Measurements from ENCODE around the gene NGEF. TPM values are rescaled to one million over a fixed set of nuclear protein-coding genes. Genes with fewer than 3 reads are reported as not detected.

NGEF gene
- total and polyA plus RNA-seq, 8 donors = 2.6 to 30.9 (median 5.9) TPM

DNA sequence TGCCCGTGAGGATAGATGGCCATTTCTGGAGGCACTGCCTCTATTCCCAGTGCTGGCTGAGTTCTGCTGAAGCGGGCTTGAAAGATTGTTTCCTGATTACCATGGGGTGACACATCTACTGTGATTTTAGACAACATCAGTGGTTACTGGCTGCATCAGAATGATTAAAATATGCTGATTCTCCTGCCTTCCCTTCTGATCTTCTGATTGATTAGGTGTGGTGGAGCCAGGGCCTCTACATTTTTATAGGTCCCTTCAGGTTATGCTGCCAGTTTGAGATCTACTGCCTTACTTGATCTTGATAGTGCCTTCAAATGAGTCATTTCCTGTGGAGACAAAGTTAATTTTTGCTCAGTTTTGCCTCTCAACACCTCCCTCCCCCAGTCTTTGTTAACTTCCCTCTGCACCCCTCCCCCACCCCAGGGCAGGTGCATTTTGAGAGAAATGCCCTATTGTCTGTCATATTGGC, 174.6 kb downstream of the NGEF start:
- DNase-seq = peak in 1 of 2 donors; percentile 48
- intact Hi-C loops (cut with DNase I; ENCODE audit: low total_unique reads) = no loop called here
- 48 to 73% (median 65%) methylated on average over 2 of the region's 2 CpGs for WGBS, 5 donors
- Histone ChIP-seq H3K9me3 (no peaks in the 10 kb centered on the region), H3K36me3 (peaks cover 35 to 86% (median 84%) of the 10 kb centered on the region in 4 donors), H3K27me3 (no peaks in the 10 kb centered on the region), H3K4me3 (no peak overlapping the region), H3K4me1 (peaks cover 7 to 49% (median 28%) of the 10 kb centered on the region in 4 donors), H3K27ac (peak overlapping the region in 2 of 5 donors; percentile 43 to 66)
- TF ChIP-seq EP300 (IDR thresholded peaks at IDR 0.05) = no peak
- TF ChIP-seq POLR2AphosphoS5 (IDR thresholded peaks at IDR 0.05) = no peak
- TF ChIP-seq POLR2A (IDR thresholded peaks at IDR 0.05) = no peak
- TF ChIP-seq, protein P1, sequence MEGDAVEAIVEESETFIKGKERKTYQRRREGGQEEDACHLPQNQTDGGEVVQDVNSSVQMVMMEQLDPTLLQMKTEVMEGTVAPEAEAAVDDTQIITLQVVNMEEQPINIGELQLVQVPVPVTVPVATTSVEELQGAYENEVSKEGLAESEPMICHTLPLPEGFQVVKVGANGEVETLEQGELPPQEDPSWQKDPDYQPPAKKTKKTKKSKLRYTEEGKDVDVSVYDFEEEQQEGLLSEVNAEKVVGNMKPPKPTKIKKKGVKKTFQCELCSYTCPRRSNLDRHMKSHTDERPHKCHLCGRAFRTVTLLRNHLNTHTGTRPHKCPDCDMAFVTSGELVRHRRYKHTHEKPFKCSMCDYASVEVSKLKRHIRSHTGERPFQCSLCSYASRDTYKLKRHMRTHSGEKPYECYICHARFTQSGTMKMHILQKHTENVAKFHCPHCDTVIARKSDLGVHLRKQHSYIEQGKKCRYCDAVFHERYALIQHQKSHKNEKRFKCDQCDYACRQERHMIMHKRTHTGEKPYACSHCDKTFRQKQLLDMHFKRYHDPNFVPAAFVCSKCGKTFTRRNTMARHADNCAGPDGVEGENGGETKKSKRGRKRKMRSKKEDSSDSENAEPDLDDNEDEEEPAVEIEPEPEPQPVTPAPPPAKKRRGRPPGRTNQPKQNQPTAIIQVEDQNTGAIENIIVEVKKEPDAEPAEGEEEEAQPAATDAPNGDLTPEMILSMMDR (IDR thresholded peaks at IDR 0.05) = no peak

DNA sequence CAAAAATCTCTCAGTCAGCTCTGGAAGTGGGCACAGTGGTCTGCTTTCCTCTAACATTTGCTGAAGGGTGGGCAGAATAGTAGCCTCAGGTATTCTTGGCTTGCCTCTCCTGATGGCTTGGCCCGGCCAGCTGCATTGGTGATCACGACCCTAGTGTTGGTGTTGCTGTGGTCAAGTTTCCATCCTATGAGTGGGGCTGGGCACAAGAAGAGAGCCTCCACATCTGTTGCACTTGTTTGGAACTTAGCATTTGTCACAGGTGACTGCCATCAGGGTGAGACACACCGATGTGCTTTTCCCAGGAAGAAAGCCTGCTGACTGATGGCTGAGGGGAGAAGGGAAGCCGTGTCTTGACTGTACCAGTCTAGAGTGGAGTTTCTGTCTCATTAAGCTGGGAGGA, 176.1 kb downstream of the NGEF start:
- Histone ChIP-seq H3K4me1 (peaks cover 7 to 49% (median 28%) of the 10 kb centered on the region in 4 donors), H3K9me3 (no peaks in the 10 kb centered on the region), H3K27me3 (no peaks in the 10 kb centered on the region), H3K4me3 (no peak overlapping the region), H3K36me3 (peaks cover 41 to 89% (median 85%) of the 10 kb centered on the region in 4 donors), H3K27ac (no peak overlapping the region)
- 86 to 96% (median 93%) methylated on average over 3 to 4 of the region's 4 CpGs for WGBS, 5 donors
- TF ChIP-seq POLR2AphosphoS5 (IDR thresholded peaks at IDR 0.05) = no peak
- TF ChIP-seq POLR2A (IDR thresholded peaks at IDR 0.05) = no peak
- no peak for TF ChIP-seq EP300 (IDR thresholded peaks at IDR 0.05)
- TF ChIP-seq, protein P1 (IDR thresholded peaks at IDR 0.05) = no peak
- no peak for DNase-seq
- intact Hi-C loops (cut with DNase I; ENCODE audit: low total_unique reads) = no loop called here

DNA sequence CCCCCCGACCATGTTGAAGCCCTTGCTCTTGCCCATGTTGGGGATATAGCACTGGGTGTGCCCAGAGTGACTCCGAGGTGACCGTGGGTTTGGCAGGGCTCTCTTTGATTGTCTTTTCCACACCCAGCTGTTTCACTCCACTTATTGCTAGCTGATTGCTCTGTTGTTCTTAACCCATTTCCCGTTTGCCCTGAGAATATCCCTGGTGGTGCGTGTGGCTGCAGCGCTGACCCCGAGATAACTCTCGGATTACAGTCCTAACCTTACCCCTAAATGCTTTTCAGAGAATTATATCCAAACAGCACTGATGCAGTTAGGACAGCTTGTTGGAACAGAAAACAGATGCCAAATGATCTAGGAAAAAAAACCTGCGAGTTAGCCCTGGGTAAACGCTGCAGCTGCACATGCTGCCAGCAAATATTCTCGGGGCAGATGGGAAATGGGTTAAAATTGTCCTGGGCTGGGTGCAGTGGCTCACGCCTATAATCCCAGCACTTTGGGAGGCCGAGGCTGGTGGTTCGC, 177.3 kb downstream of the NGEF start:
- peak in 1 of 2 donors; percentile 7 for DNase-seq
- 37 to 55% (median 44%) methylated on average over 14 of the region's 14 CpGs for WGBS, 5 donors
- H3K4me1 ChIP-seq = peaks cover 7 to 49% (median 28%) of the 10 kb centered on the region in 4 donors
- no peaks in the 10 kb centered on the region for H3K9me3 ChIP-seq
- H3K27me3 ChIP-seq = no peaks in the 10 kb centered on the region
- TF ChIP-seq POLR2A (IDR thresholded peaks at IDR 0.05) (no peak), EP300 (IDR thresholded peaks at IDR 0.05) (no peak), POLR2AphosphoS5 (IDR thresholded peaks at IDR 0.05) (no peak)
- TF ChIP-seq, protein P1 (IDR thresholded peaks at IDR 0.05) = no peak
- H3K27ac ChIP-seq = peak overlapping the region in 1 of 5 donors; percentile 18
- intact Hi-C loops (cut with DNase I; ENCODE audit: low total_unique reads) = no loop called here
- peaks cover 44 to 89% (median 85%) of the 10 kb centered on the region in 4 donors for H3K36me3 ChIP-seq
- no peak overlapping the region for H3K4me3 ChIP-seq

DNA sequence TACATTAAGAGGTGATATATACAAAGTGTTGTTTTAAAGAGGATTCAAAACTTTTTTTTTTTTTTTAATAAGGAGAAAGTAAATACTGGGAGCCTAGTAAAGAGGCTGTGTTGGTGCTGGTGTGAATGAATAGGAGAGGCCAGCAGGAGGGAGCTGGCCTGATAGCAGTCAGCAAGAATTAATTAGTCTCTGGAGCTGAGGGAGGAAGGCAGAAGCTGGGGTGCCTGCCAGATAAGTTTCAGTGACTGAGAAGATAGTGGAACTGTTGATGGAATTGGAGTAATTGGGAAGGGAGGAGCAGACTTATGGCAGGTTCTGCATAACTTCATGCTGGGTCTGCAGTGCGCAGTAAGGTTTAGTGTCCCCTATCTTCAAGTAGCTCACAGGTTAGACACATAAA, 179.2 kb downstream of the NGEF start:
- Histone ChIP-seq H3K4me3 (no peak overlapping the region), H3K4me1 (peaks cover 7 to 32% (median 20%) of the 10 kb centered on the region in 4 donors), H3K27me3 (no peaks in the 10 kb centered on the region), H3K36me3 (peaks cover 45 to 91% (median 86%) of the 10 kb centered on the region in 4 donors), H3K27ac (no peak overlapping the region), H3K9me3 (no peaks in the 10 kb centered on the region)
- intact Hi-C loops (cut with DNase I; ENCODE audit: low total_unique reads) = no loop called here
- TF ChIP-seq, protein P1 (IDR thresholded peaks at IDR 0.05) = no peak
- TF ChIP-seq POLR2A (IDR thresholded peaks at IDR 0.05) (no peak), EP300 (IDR thresholded peaks at IDR 0.05) (no peak), POLR2AphosphoS5 (IDR thresholded peaks at IDR 0.05) (no peak)
- WGBS, 5 donors = 95 to 100% (median 100%) methylated on average over 1 of the region's 1 CpG
- peak in 1 of 2 donors; percentile 9 for DNase-seq
